GM23248 (cell line): ENCODE data around the gene MYRIP. TPM values are rescaled to one million over a fixed set of nuclear protein-coding genes. Genes with fewer than 3 reads are reported as not detected.

Source experiments
- DNase-seq: peaks from one replicate; pipeline ENCODE4 v3.0.0-alpha.2; 2015
- H2AFZ ChIP-seq: fragments of 200-600 bp; sonication (generic); 2 replicates; pipeline ENCODE4 v1.6.1; 2016; ENCODE audit warnings: antibody characterized with exemption
- H3F3A ChIP-seq: fragments of 200-600 bp; sonication (generic); 2 replicates; pipeline ENCODE4 v1.6.1; 2016; ENCODE audit warnings: mild to moderate bottlenecking, antibody characterized with exemption, mixed run types; ENCODE audit not compliant: insufficient read depth
- H3K27ac ChIP-seq: fragments of 200-600 bp; sonication (generic); 2 replicates; pipeline ENCODE4 v1.5.1; 2016; ENCODE audit warnings: mild to moderate bottlenecking
- H3K27me3 ChIP-seq: fragments of 200-600 bp; sonication (generic); replicated peaks from 2 replicates; pipeline ENCODE4 v1.6.1; 2016; ENCODE audit warnings: mild to moderate bottlenecking; ENCODE audit not compliant: insufficient read depth
- H3K36me3 ChIP-seq: fragments of 200-600 bp; sonication (generic); 2 replicates; pipeline ENCODE4 v1.6.1; 2016; ENCODE audit warnings: low read depth, mild to moderate bottlenecking
- H3K4me1 ChIP-seq: fragments of 200-600 bp; sonication (generic); 2 replicates; pipeline ENCODE4 v1.6.1; 2016; ENCODE audit warnings: mild to moderate bottlenecking; ENCODE audit not compliant: insufficient read depth
- H3K4me2 ChIP-seq: fragments of 200-600 bp; sonication (generic); one replicate; pipeline ENCODE4 v1.6.1; 2016; ENCODE audit warnings: mild to moderate bottlenecking; ENCODE audit not compliant: unreplicated experiment
- H3K4me3 ChIP-seq: fragments of 200-600 bp; sonication (generic); 2 replicates; pipeline ENCODE4 v1.5.1; 2016; ENCODE audit warnings: mild to moderate bottlenecking
- H3K79me2 ChIP-seq: fragments of 200-600 bp; sonication (generic); 2 replicates; pipeline ENCODE4 v1.6.1; 2016; ENCODE audit warnings: mild to moderate bottlenecking; ENCODE audit not compliant: insufficient read depth
- H3K9ac ChIP-seq: fragments of 200-600 bp; sonication (generic); 2 replicates; pipeline ENCODE4 v1.6.1; 2016; ENCODE audit warnings: mild to moderate bottlenecking
- H3K9me2 ChIP-seq: fragments of 200-600 bp; sonication (generic); 2 replicates; pipeline ENCODE4 v1.6.1; 2016; ENCODE audit warnings: mixed run types, mild to moderate bottlenecking, moderate library complexity; ENCODE audit not compliant: insufficient read depth
- H3K9me3 ChIP-seq: fragments of 200-600 bp; sonication (generic); one replicate; pipeline ENCODE4 v1.6.1; 2017; ENCODE audit warnings: low read depth
- H4K20me1 ChIP-seq: fragments of 200-600 bp; sonication (generic); 2 replicates; pipeline ENCODE4 v1.6.0; 2016; ENCODE audit not compliant: insufficient read depth
- EZH2 ChIP-seq: fragments of 200-600 bp; sonication (generic); IDR thresholded peaks from 2 replicates; pipeline ENCODE4 v1.6.1; 2018; ENCODE audit warnings: antibody characterized with exemption, mild to moderate bottlenecking; ENCODE audit not compliant: insufficient read depth, poor library complexity, severe bottlenecking
- EZH2phosphoT487 ChIP-seq: fragments of 200-600 bp; sonication (generic); IDR thresholded peaks from 2 replicates; pipeline ENCODE4 v1.6.1; 2018; ENCODE audit warnings: antibody characterized with exemption, moderate library complexity, mild to moderate bottlenecking, low read depth; ENCODE audit not compliant: insufficient read depth
- WGBS, 2 experiments: methylation state at CpG; one replicate each; pipeline ENCODE4 v1.1.6; 2015 to 2017; ENCODE audit warnings: low lambda C conversion rate in 2 of 2, low coverage in 1 of 2; ENCODE audit errors: missing lambda C conversion rate in 2 of 2; 5-methylcytosine and 5-hydroxymethylcytosine counted together
- in situ Hi-C: fragments of 300-500 bp; cut with MboI; formaldehyde crosslinking; loops from 2 replicates; pipeline ENCODE4 v1.15.0; 2020
- polyA plus RNA-seq: library from polyadenylated mRNA; unstranded; fragments of >200 nt; fragmentation: Nextera tagmentation; extraction: Ambion mirVana; gene quantifications from 2 replicates; pipeline ENCODE4 v1.2.1, GENCODE V29; 2016
- total RNA-seq: library from RNA; depleted of rRNA; stranded (reverse); fragments of >200 nt; shearing (Covaris generic); gene quantifications from 2 replicates; pipeline ENCODE4 v1.2.3, GENCODE V29; 2014

Gene MYRIP
- total and polyA plus RNA-seq, 2 experiments from 2014 or later = 0.11 to 0.32 TPM

DNA sequence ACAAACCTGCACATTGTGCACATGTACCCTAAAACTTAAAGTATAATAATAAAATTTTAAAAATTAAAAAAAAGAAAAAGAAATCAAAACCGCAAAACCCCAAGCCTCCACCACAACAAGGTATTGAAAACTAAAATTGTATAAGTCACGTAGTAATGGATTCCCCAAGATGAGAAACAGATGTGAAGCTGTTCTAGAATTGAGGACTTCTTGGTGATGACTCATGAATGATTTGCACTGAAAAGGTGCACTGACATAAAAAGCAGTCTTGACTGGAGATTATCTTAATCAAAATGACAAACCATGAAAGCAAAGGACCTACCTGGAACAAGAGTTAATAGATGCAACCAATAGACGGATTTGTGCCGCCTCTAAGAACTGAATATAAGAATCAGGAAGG, 225.8 kb downstream of the MYRIP start:
- Histone ChIP-seq H3K27ac (no peak overlapping the region), H3K9me3 (no peaks in the 10 kb centered on the region), H3K4me3 (no peak overlapping the region), H4K20me1 (no peaks in the 10 kb centered on the region), H3K9me2 (no peaks in the 10 kb centered on the region), H3F3A (no peaks in the 10 kb centered on the region), H3K9ac (no peak overlapping the region), H3K36me3 (no peaks in the 10 kb centered on the region), H3K4me1 (no peaks in the 10 kb centered on the region; the same call in 1 of the 2 replicates), H3K27me3 (peaks cover 35% of the 10 kb centered on the region), H3K79me2 (no peaks in the 10 kb centered on the region), H2AFZ (no peak overlapping the region), H3K4me2 (no peak overlapping the region)
- TF ChIP-seq EZH2phosphoT487 (peak; percentile 95), EZH2 (no peak)
- in situ Hi-C loops = no loop called here
- WGBS, 2 experiments = 29 to 30% methylated on average over 4 of the region's 4 CpGs
- peak; percentile 76 for DNase-seq

GRCh38 chr3:40037582-40037981, 228.2 kb downstream of the MYRIP start:
- Histone ChIP-seq H4K20me1 (no peaks in the 10 kb centered on the region), H3K9ac (no peak overlapping the region), H3K4me3 (no peak overlapping the region), H3K27me3 (peaks cover 24% of the 10 kb centered on the region), H2AFZ (no peak overlapping the region), H3F3A (no peaks in the 10 kb centered on the region), H3K79me2 (no peaks in the 10 kb centered on the region), H3K36me3 (no peaks in the 10 kb centered on the region), H3K4me2 (no peak overlapping the region), H3K9me3 (no peaks in the 10 kb centered on the region), H3K27ac (no peak overlapping the region), H3K9me2 (no peaks in the 10 kb centered on the region), H3K4me1 (peaks cover under 1% of the 10 kb centered on the region; the same call in 1 of the 2 replicates)
- no peak for DNase-seq
- in situ Hi-C loops = no loop called here
- no peak for TF ChIP-seq EZH2
- TF ChIP-seq EZH2phosphoT487 = no peak

- DNase-seq = peak; percentile 60
- peaks cover 28% of the 10 kb centered on the region for H3K4me1 ChIP-seq
- H3K9ac ChIP-seq = no peak overlapping the region
- peak overlapping the region; percentile 69 for H3K4me2 ChIP-seq
- no peaks in the 10 kb centered on the region for H3K79me2 ChIP-seq
- H3K9me2 ChIP-seq = no peaks in the 10 kb centered on the region
- no peak overlapping the region for H2AFZ ChIP-seq
- H3K27me3 ChIP-seq = peaks cover 5% of the 10 kb centered on the region; the same call in 1 of the 2 replicates
- in situ Hi-C loops = no loop called here
- H3F3A ChIP-seq = peaks cover 26% of the 10 kb centered on the region
- no peaks in the 10 kb centered on the region for H3K9me3 ChIP-seq
- TF ChIP-seq EZH2 = no peak
- TF ChIP-seq EZH2phosphoT487 = no peak
- H3K36me3 ChIP-seq = no peaks in the 10 kb centered on the region
- no peak overlapping the region for H3K27ac ChIP-seq
- no peaks in the 10 kb centered on the region for H4K20me1 ChIP-seq
- WGBS, 2 experiments = 47 to 50% methylated on average over 4 of the region's 4 CpGs
- no peak overlapping the region for H3K4me3 ChIP-seq
These were observed 233.5 kb downstream of the MYRIP start for GRCh38 chr3:40042752-40043443.

GRCh38 chr3:40043444-40043755, 234.0 kb downstream of the MYRIP start:
- Histone ChIP-seq H3K36me3 (no peaks in the 10 kb centered on the region), H3F3A (peaks cover 26% of the 10 kb centered on the region), H3K27ac (no peak overlapping the region), H2AFZ (no peak overlapping the region), H3K9me3 (no peaks in the 10 kb centered on the region), H3K79me2 (no peaks in the 10 kb centered on the region), H3K4me3 (no peak overlapping the region), H3K4me2 (peak overlapping the region; percentile 69), H4K20me1 (no peaks in the 10 kb centered on the region), H3K9me2 (no peaks in the 10 kb centered on the region), H3K27me3 (0 out of 2 replicates have a peak, but pooled peaks cover under 1% of the 10 kb centered on the region), H3K4me1 (peaks cover 28% of the 10 kb centered on the region), H3K9ac (no peak overlapping the region)
- WGBS, 2 experiments = 0% methylated on average over 1 of the region's 1 CpG
- DNase-seq = peak; percentile 82
- in situ Hi-C loops = no loop called here
- no peak for TF ChIP-seq EZH2
- no peak for TF ChIP-seq EZH2phosphoT487

- Histone ChIP-seq H3K9ac (peak overlapping the region; percentile 41), H3K9me2 (no peaks in the 10 kb centered on the region), H3K4me3 (peak overlapping the region; percentile 5; the same call in 1 of the 2 replicates), H3K79me2 (no peaks in the 10 kb centered on the region), H3K27me3 (no peaks in the 10 kb centered on the region), H3K36me3 (no peaks in the 10 kb centered on the region), H3K9me3 (no peaks in the 10 kb centered on the region), H3F3A (peaks cover 26% of the 10 kb centered on the region), H3K27ac (peak overlapping the region; percentile 80), H4K20me1 (no peaks in the 10 kb centered on the region), H2AFZ (peak overlapping the region; percentile 35; the same call in 1 of the 2 replicates), H3K4me2 (peak overlapping the region; percentile 69), H3K4me1 (peaks cover 28% of the 10 kb centered on the region)
- peak; percentile 93 for DNase-seq
- 17% methylated on average over 5 of the region's 5 CpGs for WGBS, 2 experiments
- in situ Hi-C loops = no loop called here
- TF ChIP-seq EZH2phosphoT487 = no peak
- TF ChIP-seq EZH2 = no peak
These were observed 235.1 kb downstream of the MYRIP start for GRCh38 chr3:40044487-40044886.
